ENCODE data around the gene MYO16.

DNA sequence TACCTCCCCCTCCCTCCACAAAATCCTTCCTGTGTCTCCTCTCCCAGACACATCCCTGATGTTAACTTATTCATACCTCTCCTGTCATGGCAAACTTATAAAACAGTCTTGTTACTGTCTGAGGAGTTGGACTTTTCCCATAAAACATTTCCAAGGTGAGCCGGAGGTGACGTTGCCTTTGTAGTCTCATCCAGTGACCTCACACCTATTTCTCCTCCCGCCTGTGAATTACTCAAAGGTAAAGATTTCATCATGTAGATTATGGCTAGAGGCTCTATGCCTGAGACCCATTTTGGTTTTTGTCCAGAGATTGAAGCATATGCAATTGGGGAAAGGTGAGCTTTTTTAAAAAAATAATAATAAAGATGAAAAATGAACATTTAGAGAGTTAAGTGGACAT lies 529.0 kb downstream of the MYO16 start:
- TF ChIP-seq CTCF (conservative IDR thresholded peaks at IDR 0.05; ENCODE audit: low read depth, low read length), result no peak
- TF ChIP-seq POLR2A (IDR thresholded peaks at IDR 0.05; ENCODE audit: low read depth, low read length), result no peak
- no peak for TF ChIP-seq RAD21 (IDR thresholded peaks at IDR 0.05; ENCODE audit: low read length)
- no peak for TF ChIP-seq RCOR1 (IDR thresholded peaks at IDR 0.05; ENCODE audit: insufficient replicate concordance, low read length)
- no peak for TF ChIP-seq BHLHE40 (IDR thresholded peaks at IDR 0.05; ENCODE audit: low read depth, low read length)
- TF ChIP-seq RFX5 (IDR thresholded peaks at IDR 0.05; ENCODE audit: low read depth, low read length), result no peak
